Stimulated activated CD8-positive, alpha-beta memory T cell treated with anti-CD3 and anti-CD28 coated beads, Interleukin-4, amount 100 ng/mL, for 1 hour (primary cell): ENCODE results near the gene TEKTIP1.

Experiments
- DNase-seq, 2 donors: peaks; one replicate each; pipeline ENCODE4 v3.0.0-alpha.2; 2020; ENCODE audit warnings: low read depth in 2 of 2, low spot score in 1 of 2

TEKTIP1 gene

GRCh38 chr19:3536429-3537100 is 2.4 kb upstream of the TEKTIP1 start:
- no peak for DNase-seq

DNA sequence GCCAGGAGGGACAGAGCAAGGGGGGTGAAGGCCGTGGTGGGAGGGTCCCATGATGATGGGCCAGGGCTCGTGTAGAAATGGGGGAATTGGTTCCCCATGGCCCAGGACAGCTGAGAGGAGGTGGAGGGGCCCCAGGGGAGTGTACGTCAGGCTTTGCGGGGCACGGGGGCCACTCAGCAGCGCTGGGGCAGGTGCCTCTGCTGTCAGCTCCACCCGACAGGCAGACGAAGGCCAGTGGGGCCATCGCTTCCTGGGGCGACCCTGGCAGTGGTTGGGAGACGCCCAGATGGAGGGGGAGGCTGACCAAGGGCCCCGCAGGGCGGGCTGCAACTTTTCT is 1.9 kb upstream of the TEKTIP1 start:
- DNase-seq: no peak

- DNase-seq: no peak
Measured at GRCh38 chr19:3537438-3538240, 1.3 kb upstream of the TEKTIP1 start.

- no peak for DNase-seq
Measured at GRCh38 chr19:3538258-3538929, 580 bp upstream of the TEKTIP1 start.

DNA sequence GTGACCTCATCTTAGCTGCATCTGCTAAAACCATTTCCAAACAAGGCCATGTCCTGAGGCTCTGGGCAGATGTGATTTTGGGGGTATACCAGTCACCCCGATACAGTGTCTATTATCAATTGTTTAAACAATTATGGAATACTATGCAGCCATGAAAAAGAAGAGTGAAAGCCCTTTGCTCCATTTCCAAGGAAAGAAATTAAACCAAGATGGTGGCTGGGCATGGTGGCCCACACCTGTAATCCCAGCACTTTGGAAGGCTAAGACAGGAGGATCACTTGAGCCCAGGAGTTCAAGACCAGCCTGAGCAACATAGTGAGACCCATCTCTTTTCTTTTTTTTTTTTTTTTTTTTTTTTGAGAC is 763 bp downstream of the TEKTIP1 start:
- DNase-seq: no peak

GRCh38 chr19:3543150-3544057 is 4.4 kb downstream of the TEKTIP1 start:
- no peak for DNase-seq

GRCh38 chr19:3544058-3544376 is 5.0 kb downstream of the TEKTIP1 start:
- DNase-seq: no peak

GRCh38 chr19:3544742-3545668 is 6.0 kb downstream of the TEKTIP1 start:
- peak; percentile 62 to 66 for DNase-seq

DNA sequence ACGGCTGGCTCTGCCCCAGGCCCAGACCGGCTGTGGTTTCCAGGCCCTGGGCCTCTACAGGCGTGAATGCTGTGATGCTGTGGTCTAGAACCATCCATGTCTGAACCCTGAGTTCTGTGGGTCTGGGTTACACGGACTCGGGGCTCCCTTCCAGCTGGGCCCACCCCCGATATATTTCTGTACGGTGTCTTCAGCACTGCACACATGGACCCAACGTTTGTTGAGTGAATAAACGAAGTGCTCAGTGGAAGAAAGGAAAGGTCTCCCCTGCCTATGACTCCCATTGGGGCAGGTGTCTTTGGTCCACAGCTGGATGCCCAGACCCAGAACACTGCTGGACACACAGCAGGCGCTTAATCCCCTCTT is 6.7 kb downstream of the TEKTIP1 start:
- no peak for DNase-seq

DNA sequence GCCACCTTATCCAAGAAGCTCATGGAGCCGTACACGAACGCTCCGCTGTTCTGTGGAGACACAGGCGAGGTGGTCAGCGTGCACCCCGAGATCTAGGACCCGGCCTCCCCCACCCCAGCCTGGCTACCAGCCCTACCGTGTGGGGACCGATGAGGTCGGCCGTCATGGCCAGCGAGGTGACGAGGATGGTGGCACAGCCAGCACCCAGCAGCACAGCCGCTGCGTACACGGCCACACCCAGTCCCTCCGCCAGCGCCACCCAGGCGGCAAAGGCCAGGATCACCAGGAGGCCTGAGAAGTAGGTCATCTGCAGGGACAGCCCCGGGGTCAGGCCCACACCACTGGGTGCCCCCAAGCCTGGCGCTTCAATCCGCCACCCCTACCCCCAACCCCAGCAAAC is 7.1 kb downstream of the TEKTIP1 start:
- no peak for DNase-seq

- no peak for DNase-seq
Measured at GRCh38 chr19:3547301-3547731, 8.3 kb downstream of the TEKTIP1 start.

GRCh38 chr19:3547767-3548282 is 8.9 kb downstream of the TEKTIP1 start:
- no peak for DNase-seq

- DNase-seq: no peak
Measured at GRCh38 chr19:3548606-3549005, 9.6 kb downstream of the TEKTIP1 start.

- no peak for DNase-seq
Measured at GRCh38 chr19:3549816-3550215, 10.8 kb downstream of the TEKTIP1 start.

- DNase-seq: no peak
Measured at GRCh38 chr19:3550947-3551791, 12.2 kb downstream of the TEKTIP1 start.

- no peak for DNase-seq
Measured at GRCh38 chr19:3551792-3552095, 12.8 kb downstream of the TEKTIP1 start.

DNA sequence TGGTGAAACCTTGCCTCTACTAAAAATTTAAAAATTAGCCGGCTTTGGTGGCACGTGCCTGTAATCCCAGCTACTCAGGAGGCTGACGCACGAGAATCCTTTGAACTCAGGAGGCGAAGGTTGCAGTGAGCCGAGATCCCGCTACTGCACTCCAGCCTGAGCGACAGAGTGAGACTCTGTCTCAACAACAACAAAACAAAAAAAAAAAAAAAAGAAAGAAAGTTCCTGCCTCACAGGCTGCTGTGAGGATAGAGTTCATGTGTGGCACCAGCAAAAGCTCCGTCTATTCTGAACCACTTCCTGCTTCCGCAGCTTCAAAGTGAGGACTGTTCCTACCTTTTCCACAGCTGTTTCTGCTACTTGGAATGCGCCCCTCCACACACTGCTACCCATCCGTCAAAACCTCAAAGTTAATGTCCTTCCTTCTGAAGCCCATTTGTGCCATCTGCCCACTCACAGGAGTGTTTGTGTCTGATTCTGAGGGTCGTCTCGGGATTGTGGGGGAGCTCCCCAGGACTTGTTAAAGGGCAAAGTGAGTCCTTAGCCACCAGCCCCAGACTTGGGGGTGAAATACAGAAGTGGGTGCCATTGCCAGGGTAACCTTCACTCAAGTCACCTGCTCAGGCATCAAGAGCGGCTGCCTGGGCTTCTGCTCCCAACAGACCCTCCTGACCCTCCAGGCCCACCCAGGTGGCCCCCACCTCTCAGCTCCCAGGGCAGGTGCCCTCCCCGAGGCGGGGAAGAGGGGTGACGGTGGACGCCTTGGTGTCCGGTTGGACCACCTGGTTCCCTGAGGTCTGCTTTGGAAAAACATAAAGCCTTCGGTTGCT is 15.5 kb downstream of the TEKTIP1 start:
- DNase-seq: no peak

GRCh38 chr19:3555653-3556422 is 16.9 kb downstream of the TEKTIP1 start:
- DNase-seq: no peak
